K562 (cell line): Measurements from ENCODE around the gene PPM1F. TPM values are rescaled to one million over a fixed set of nuclear protein-coding genes. Genes with fewer than 3 reads are reported as not detected.
A peak's percentile ranks its signal among the peaks of the same experiment; 100 is the strongest.

Experiments
- DNMT1 ChIP-seq: fragments of 450-650 bp; IDR thresholded peaks from 2 replicates; pipeline ENCODE4 v1.6.1; 2016; ENCODE audit warnings: antibody characterized with exemption, mild to moderate bottlenecking
- HDAC1 ChIP-seq, 2 experiments: fragments of 450-650 bp; IDR thresholded peaks; 2 replicates each; pipeline ENCODE4 v1.6.1; 2016 to 2017; ENCODE audit warnings: inconsistent platforms in 1 of 2, mild to moderate bottlenecking in 1 of 2, moderate library complexity in 1 of 2
- HSF4 ChIP-seq: fragments of 250-450 bp; sonication (Bioruptor Pico); IDR thresholded peaks from 2 replicates; pipeline ENCODE4 v2.1.2; 2022; ENCODE audit warnings: mild to moderate bottlenecking, moderate library complexity, borderline replicate concordance
- MEF2A ChIP-seq: IDR thresholded peaks from 2 replicates; pipeline ENCODE4 v1.6.1; 2011; ENCODE audit warnings: low read depth, mild to moderate bottlenecking, low read length, moderate library complexity; ENCODE audit not compliant: control insufficient read depth
- PHF8 ChIP-seq: fragments of 200-600 bp; sonication (generic); IDR thresholded peaks from 2 replicates; pipeline ENCODE4 v1.6.1; 2012; ENCODE audit warnings: mixed run types, mild to moderate bottlenecking, inconsistent platforms, low read length, moderate library complexity, borderline replicate concordance
- RHOXF2B ChIP-seq: fragments of 250-450 bp; sonication (Bioruptor Pico); conservative IDR thresholded peaks from 2 replicates; pipeline ENCODE4 v1.5.1; 2021
- YBX1 ChIP-seq: fragments of 450-650 bp; IDR thresholded peaks from 2 replicates; pipeline ENCODE4 v1.7.1; 2016; ENCODE audit warnings: mild to moderate bottlenecking
- ZNF146 ChIP-seq: IDR thresholded peaks from one replicate; pipeline ENCODE4 v1.6.1; 2018; ENCODE audit warnings: missing compliant biosample characterization; ENCODE audit not compliant: unreplicated experiment
- ZNF184 ChIP-seq: sonication (generic); formaldehyde crosslinking; IDR thresholded peaks from 2 replicates; pipeline ENCODE4 v1.5.0; 2020; ENCODE audit warnings: missing genetic modification reagents
- ZNF24 ChIP-seq: fragments of 450-650 bp; IDR thresholded peaks from 2 replicates; pipeline ENCODE4 v1.6.1; 2016
- ZNF431 ChIP-seq: sonication (generic); formaldehyde crosslinking; IDR thresholded peaks from 2 replicates; pipeline ENCODE4 v1.8.0; 2022; ENCODE audit warnings: mild to moderate bottlenecking, missing genetic modification reagents
- ZNF740 ChIP-seq, 3 experiments: fragments of 200-800 bp in 1 of 3; sonication (Bioruptor generic) in 1 of 3; sonication (generic) in 1 of 3; formaldehyde crosslinking in 1 of 3; IDR thresholded peaks; 2 replicates each; pipeline versions ENCODE4 v1.6.1 to v1.8.0; 2016 to 2022; ENCODE audit warnings: mild to moderate bottlenecking in 2 of 3, missing compliant biosample characterization in 2 of 3, missing genetic modification characterization in 2 of 3, missing genetic modification reagents in 1 of 3
- polyA plus RNA-seq, 8 experiments: library from polyadenylated mRNA; depleted of rRNA in 4 of 8; stranded (reverse) in 5 of 8; unstranded in 3 of 8; fragments of >200 nt; fragmentation: Nextera tagmentation in 2 of 8; fragmentation: Illumina TruSeq in 1 of 8; extraction: Ambion mirVana in 2 of 8; extraction: Trizol in 1 of 8; gene quantifications; 2 replicates each; pipeline versions ENCODE4 v1.2.1 to v1.2.3, GENCODE V29; 2011 to 2014; ENCODE audit warnings: inconsistent platforms in 1 of 8, missing spikeins in 1 of 8
- total RNA-seq, 7 experiments: library from RNA; depleted of rRNA in 6 of 7; stranded (reverse); fragments of >200 nt in 6 of 7; fragmentation: Illumina TruSeq in 2 of 7; extraction: Trizol in 2 of 7; gene quantifications; 2 replicates each; pipeline versions ENCODE4 v1.2.1 to v1.2.3, GENCODE V29; 2011 to 2021; ENCODE audit warnings: low replicate concordance in 1 of 7
- TF ChIP-seq, protein P1 (sequence below): fragments of 150-350 bp; IDR thresholded peaks from 2 replicates; pipeline ENCODE4 v1.6.1; 2014; ENCODE audit warnings: low read depth, mild to moderate bottlenecking, low read length, borderline replicate concordance
- TF ChIP-seq, protein P2 (sequence below), 3 experiments: fragments of 200-800 bp in 1 of 3; fragments of 250-450 bp in 1 of 3; fragments of 450-650 bp in 1 of 3; sonication (Bioruptor Pico) in 1 of 3; sonication (Bioruptor generic) in 1 of 3; formaldehyde crosslinking in 1 of 3; IDR thresholded peaks; 2 replicates each; pipeline versions ENCODE4 v1.6.1 to v1.8.0; 2016 to 2022; ENCODE audit warnings: mild to moderate bottlenecking in 2 of 3, missing genetic modification characterization in 2 of 3, missing compliant biosample characterization in 1 of 3, moderate library complexity in 1 of 3
- TF ChIP-seq, protein P3 (sequence below): fragments of 250-450 bp; sonication (Bioruptor Pico); IDR thresholded peaks from 2 replicates; pipeline ENCODE4 v1.8.0; 2022; ENCODE audit warnings: moderate library complexity, mild to moderate bottlenecking, inconsistent platforms
- TF ChIP-seq, protein P4 (sequence below): sonication (generic); formaldehyde crosslinking; IDR thresholded peaks from 2 replicates; pipeline ENCODE4 v1.8.1; 2022; ENCODE audit warnings: missing genetic modification reagents

Gene PPM1F
- total and polyA plus RNA-seq, 9 of the 15 experiments (the other 6 are each of a cell fraction or from before 2014, with no cell fraction given): 2.1 to 159 (median 64.0) TPM

DNA sequence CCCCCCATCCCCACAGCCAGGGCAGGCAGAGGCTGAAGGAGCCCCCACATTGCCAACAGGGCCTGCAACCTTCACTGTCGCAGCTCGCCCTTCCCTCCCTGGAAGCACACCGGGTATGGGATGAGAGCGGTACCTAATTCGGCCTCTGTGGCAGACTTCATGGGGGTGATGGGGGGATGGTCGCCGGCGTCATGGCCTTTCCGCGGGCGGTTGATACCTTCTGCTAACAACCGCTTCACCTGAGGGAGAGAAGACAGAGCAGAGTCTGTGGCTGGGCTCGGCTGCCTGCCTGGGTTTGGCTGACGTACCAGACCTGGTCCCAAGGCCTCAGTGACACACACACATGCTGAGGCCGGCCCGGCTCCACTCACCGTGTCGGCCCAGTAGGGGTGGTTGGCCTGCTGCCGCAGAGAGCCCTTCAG lies 11.2 kb upstream of the PPM1F start (continued):
- TF ChIP-seq, protein P1, sequence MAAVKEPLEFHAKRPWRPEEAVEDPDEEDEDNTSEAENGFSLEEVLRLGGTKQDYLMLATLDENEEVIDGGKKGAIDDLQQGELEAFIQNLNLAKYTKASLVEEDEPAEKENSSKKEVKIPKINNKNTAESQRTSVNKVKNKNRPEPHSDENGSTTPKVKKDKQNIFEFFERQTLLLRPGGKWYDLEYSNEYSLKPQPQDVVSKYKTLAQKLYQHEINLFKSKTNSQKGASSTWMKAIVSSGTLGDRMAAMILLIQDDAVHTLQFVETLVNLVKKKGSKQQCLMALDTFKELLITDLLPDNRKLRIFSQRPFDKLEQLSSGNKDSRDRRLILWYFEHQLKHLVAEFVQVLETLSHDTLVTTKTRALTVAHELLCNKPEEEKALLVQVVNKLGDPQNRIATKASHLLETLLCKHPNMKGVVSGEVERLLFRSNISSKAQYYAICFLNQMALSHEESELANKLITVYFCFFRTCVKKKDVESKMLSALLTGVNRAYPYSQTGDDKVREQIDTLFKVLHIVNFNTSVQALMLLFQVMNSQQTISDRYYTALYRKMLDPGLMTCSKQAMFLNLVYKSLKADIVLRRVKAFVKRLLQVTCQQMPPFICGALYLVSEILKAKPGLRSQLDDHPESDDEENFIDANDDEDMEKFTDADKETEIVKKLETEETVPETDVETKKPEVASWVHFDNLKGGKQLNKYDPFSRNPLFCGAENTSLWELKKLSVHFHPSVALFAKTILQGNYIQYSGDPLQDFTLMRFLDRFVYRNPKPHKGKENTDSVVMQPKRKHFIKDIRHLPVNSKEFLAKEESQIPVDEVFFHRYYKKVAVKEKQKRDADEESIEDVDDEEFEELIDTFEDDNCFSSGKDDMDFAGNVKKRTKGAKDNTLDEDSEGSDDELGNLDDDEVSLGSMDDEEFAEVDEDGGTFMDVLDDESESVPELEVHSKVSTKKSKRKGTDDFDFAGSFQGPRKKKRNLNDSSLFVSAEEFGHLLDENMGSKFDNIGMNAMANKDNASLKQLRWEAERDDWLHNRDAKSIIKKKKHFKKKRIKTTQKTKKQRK: no peak
- no peak for TF ChIP-seq HDAC1 (IDR thresholded peaks at IDR 0.05)
- TF ChIP-seq HSF4 (CRISPR knock-in tag): no peak
- TF ChIP-seq, protein P2, sequence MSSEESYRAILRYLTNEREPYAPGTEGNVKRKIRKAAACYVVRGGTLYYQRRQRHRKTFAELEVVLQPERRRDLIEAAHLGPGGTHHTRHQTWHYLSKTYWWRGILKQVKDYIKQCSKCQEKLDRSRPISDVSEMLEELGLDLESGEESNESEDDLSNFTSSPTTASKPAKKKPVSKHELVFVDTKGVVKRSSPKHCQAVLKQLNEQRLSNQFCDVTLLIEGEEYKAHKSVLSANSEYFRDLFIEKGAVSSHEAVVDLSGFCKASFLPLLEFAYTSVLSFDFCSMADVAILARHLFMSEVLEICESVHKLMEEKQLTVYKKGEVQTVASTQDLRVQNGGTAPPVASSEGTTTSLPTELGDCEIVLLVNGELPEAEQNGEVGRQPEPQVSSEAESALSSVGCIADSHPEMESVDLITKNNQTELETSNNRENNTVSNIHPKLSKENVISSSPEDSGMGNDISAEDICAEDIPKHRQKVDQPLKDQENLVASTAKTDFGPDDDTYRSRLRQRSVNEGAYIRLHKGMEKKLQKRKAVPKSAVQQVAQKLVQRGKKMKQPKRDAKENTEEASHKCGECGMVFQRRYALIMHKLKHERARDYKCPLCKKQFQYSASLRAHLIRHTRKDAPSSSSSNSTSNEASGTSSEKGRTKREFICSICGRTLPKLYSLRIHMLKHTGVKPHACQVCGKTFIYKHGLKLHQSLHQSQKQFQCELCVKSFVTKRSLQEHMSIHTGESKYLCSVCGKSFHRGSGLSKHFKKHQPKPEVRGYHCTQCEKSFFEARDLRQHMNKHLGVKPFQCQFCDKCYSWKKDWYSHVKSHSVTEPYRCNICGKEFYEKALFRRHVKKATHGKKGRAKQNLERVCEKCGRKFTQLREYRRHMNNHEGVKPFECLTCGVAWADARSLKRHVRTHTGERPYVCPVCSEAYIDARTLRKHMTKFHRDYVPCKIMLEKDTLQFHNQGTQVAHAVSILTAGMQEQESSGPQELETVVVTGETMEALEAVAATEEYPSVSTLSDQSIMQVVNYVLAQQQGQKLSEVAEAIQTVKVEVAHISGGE (CRISPR knock-in tag; IDR thresholded peaks at IDR 0.05): 0 out of 6 replicates have a peak, but pooled peaks of 1 of the 3 experiments have one; percentile 12
- peak; percentile 33; the same call in 1 of the 2 replicates for TF ChIP-seq ZNF740 (CRISPR knock-in tag; IDR thresholded peaks at IDR 0.05)
- peak in 1 of 2 experiments; percentile 16; a peak in 1 of 4 replicates for TF ChIP-seq ZNF740 (tag; IDR thresholded peaks at IDR 0.05)
- TF ChIP-seq ZNF431 (CRISPR knock-in tag): no peak
- TF ChIP-seq ZNF146 (CRISPR knock-in tag): no peak
- TF ChIP-seq, protein P3, sequence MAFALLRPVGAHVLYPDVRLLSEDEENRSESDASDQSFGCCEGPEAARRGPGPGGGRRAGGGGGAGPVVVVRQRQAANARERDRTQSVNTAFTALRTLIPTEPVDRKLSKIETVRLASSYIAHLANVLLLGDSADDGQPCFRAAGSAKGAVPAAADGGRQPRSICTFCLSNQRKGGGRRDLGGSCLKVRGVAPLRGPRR (CRISPR knock-in tag): 0 out of 2 replicates have a peak, but pooled peaks have one; percentile 14
- TF ChIP-seq ZNF24: no peak
- no peak for TF ChIP-seq DNMT1
- no peak for TF ChIP-seq RHOXF2B (CRISPR knock-in tag)
- TF ChIP-seq, protein P4, sequence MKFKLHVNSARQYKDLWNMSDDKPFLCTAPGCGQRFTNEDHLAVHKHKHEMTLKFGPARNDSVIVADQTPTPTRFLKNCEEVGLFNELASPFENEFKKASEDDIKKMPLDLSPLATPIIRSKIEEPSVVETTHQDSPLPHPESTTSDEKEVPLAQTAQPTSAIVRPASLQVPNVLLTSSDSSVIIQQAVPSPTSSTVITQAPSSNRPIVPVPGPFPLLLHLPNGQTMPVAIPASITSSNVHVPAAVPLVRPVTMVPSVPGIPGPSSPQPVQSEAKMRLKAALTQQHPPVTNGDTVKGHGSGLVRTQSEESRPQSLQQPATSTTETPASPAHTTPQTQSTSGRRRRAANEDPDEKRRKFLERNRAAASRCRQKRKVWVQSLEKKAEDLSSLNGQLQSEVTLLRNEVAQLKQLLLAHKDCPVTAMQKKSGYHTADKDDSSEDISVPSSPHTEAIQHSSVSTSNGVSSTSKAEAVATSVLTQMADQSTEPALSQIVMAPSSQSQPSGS (CRISPR knock-in tag): peak; percentile 25; the same call in 1 of the 2 replicates
- no peak for TF ChIP-seq YBX1
- TF ChIP-seq MEF2A: no peak
- 0 out of 2 replicates have a peak, but pooled peaks have one; percentile 9 for TF ChIP-seq ZNF184
- no peak for TF ChIP-seq PHF8
